GM23248 (cell line): ENCODE results near the gene NHERF1. TPM values are rescaled to one million over a fixed set of nuclear protein-coding genes. Genes with fewer than 3 reads are reported as not detected.

Experiments
- DNase-seq: peaks from one replicate; pipeline ENCODE4 v3.0.0-alpha.2; 2015
- H2AFZ ChIP-seq: fragments of 200-600 bp; sonication (generic); 2 replicates; pipeline ENCODE4 v1.6.1; 2016; ENCODE audit warnings: antibody characterized with exemption
- H3F3A ChIP-seq: fragments of 200-600 bp; sonication (generic); 2 replicates; pipeline ENCODE4 v1.6.1; 2016; ENCODE audit warnings: mild to moderate bottlenecking, antibody characterized with exemption, mixed run types; ENCODE audit not compliant: insufficient read depth
- H3K27ac ChIP-seq: fragments of 200-600 bp; sonication (generic); 2 replicates; pipeline ENCODE4 v1.5.1; 2016; ENCODE audit warnings: mild to moderate bottlenecking
- H3K27me3 ChIP-seq: fragments of 200-600 bp; sonication (generic); replicated peaks from 2 replicates; pipeline ENCODE4 v1.6.1; 2016; ENCODE audit warnings: mild to moderate bottlenecking; ENCODE audit not compliant: insufficient read depth
- H3K36me3 ChIP-seq: fragments of 200-600 bp; sonication (generic); 2 replicates; pipeline ENCODE4 v1.6.1; 2016; ENCODE audit warnings: low read depth, mild to moderate bottlenecking
- H3K4me1 ChIP-seq: fragments of 200-600 bp; sonication (generic); 2 replicates; pipeline ENCODE4 v1.6.1; 2016; ENCODE audit warnings: mild to moderate bottlenecking; ENCODE audit not compliant: insufficient read depth
- H3K4me2 ChIP-seq: fragments of 200-600 bp; sonication (generic); one replicate; pipeline ENCODE4 v1.6.1; 2016; ENCODE audit warnings: mild to moderate bottlenecking; ENCODE audit not compliant: unreplicated experiment
- H3K4me3 ChIP-seq: fragments of 200-600 bp; sonication (generic); 2 replicates; pipeline ENCODE4 v1.5.1; 2016; ENCODE audit warnings: mild to moderate bottlenecking
- H3K79me2 ChIP-seq: fragments of 200-600 bp; sonication (generic); 2 replicates; pipeline ENCODE4 v1.6.1; 2016; ENCODE audit warnings: mild to moderate bottlenecking; ENCODE audit not compliant: insufficient read depth
- H3K9ac ChIP-seq: fragments of 200-600 bp; sonication (generic); 2 replicates; pipeline ENCODE4 v1.6.1; 2016; ENCODE audit warnings: mild to moderate bottlenecking
- H3K9me2 ChIP-seq: fragments of 200-600 bp; sonication (generic); 2 replicates; pipeline ENCODE4 v1.6.1; 2016; ENCODE audit warnings: mixed run types, mild to moderate bottlenecking, moderate library complexity; ENCODE audit not compliant: insufficient read depth
- H3K9me3 ChIP-seq: fragments of 200-600 bp; sonication (generic); one replicate; pipeline ENCODE4 v1.6.1; 2017; ENCODE audit warnings: low read depth
- H4K20me1 ChIP-seq: fragments of 200-600 bp; sonication (generic); 2 replicates; pipeline ENCODE4 v1.6.0; 2016; ENCODE audit not compliant: insufficient read depth
- EZH2 ChIP-seq: fragments of 200-600 bp; sonication (generic); IDR thresholded peaks from 2 replicates; pipeline ENCODE4 v1.6.1; 2018; ENCODE audit warnings: antibody characterized with exemption, mild to moderate bottlenecking; ENCODE audit not compliant: insufficient read depth, poor library complexity, severe bottlenecking
- EZH2phosphoT487 ChIP-seq: fragments of 200-600 bp; sonication (generic); IDR thresholded peaks from 2 replicates; pipeline ENCODE4 v1.6.1; 2018; ENCODE audit warnings: antibody characterized with exemption, moderate library complexity, mild to moderate bottlenecking, low read depth; ENCODE audit not compliant: insufficient read depth
- WGBS, 2 experiments: methylation state at CpG; one replicate each; pipeline ENCODE4 v1.1.6; 2015 to 2017; ENCODE audit warnings: low lambda C conversion rate in 2 of 2, low coverage in 1 of 2; ENCODE audit errors: missing lambda C conversion rate in 2 of 2; 5-methylcytosine and 5-hydroxymethylcytosine counted together
- in situ Hi-C: fragments of 300-500 bp; cut with MboI; formaldehyde crosslinking; loops from 2 replicates; pipeline ENCODE4 v1.15.0; 2020
- polyA plus RNA-seq: library from polyadenylated mRNA; unstranded; fragments of >200 nt; fragmentation: Nextera tagmentation; extraction: Ambion mirVana; gene quantifications from 2 replicates; pipeline ENCODE4 v1.2.1, GENCODE V29; 2016
- total RNA-seq: library from RNA; depleted of rRNA; stranded (reverse); fragments of >200 nt; shearing (Covaris generic); gene quantifications from 2 replicates; pipeline ENCODE4 v1.2.3, GENCODE V29; 2014

Gene NHERF1
- total and polyA plus RNA-seq, 2 experiments from 2014 or later, result 8.0 to 9.1 TPM

- H3K27me3 ChIP-seq, result peaks cover 29% of the 10 kb centered on the region
- no peaks in the 10 kb centered on the region for H3K9me3 ChIP-seq
- no peaks in the 10 kb centered on the region for H3K9me2 ChIP-seq
- TF ChIP-seq EZH2 (no peak), EZH2phosphoT487 (no peak)
- no peaks in the 10 kb centered on the region for H4K20me1 ChIP-seq
- H3K36me3 ChIP-seq, result no peaks in the 10 kb centered on the region
- DNase-seq, result no peak
- WGBS, 2 experiments, result 12 to 20% methylated on average over 3 to 4 of the region's 4 CpGs
- H3K27ac ChIP-seq, result no peak overlapping the region
- no peaks in the 10 kb centered on the region for H3K79me2 ChIP-seq
- H3F3A ChIP-seq, result no peaks in the 10 kb centered on the region
- in situ Hi-C loops, result loop anchor here (10.0 kb wide), 1 partner anchor 123 kb away; no protein-coding TSS in a partner anchor
- no peak overlapping the region for H2AFZ ChIP-seq
- no peak overlapping the region for H3K4me3 ChIP-seq
- H3K4me2 ChIP-seq, result no peak overlapping the region
- no peak overlapping the region for H3K9ac ChIP-seq
- no peaks in the 10 kb centered on the region for H3K4me1 ChIP-seq
These were observed 6.3 kb upstream of the NHERF1 start for GRCh38 chr17:74742153-74742515.

GRCh38 chr17:74742978-74743545 lies 5.4 kb upstream of the NHERF1 start:
- in situ Hi-C loops, result loop anchor here (10.0 kb wide), 1 partner anchor 122 kb away; no protein-coding TSS in a partner anchor
- DNase-seq, result no peak
- no peak overlapping the region for H3K4me2 ChIP-seq
- H3F3A ChIP-seq, result no peaks in the 10 kb centered on the region
- H3K27me3 ChIP-seq, result peaks cover 19% of the 10 kb centered on the region
- H3K4me3 ChIP-seq, result no peak overlapping the region
- no peak overlapping the region for H3K27ac ChIP-seq
- H3K9me3 ChIP-seq, result no peaks in the 10 kb centered on the region
- no peaks in the 10 kb centered on the region for H3K36me3 ChIP-seq
- H3K4me1 ChIP-seq, result no peaks in the 10 kb centered on the region
- no peak overlapping the region for H3K9ac ChIP-seq
- no peak overlapping the region for H2AFZ ChIP-seq
- H3K79me2 ChIP-seq, result no peaks in the 10 kb centered on the region
- 69 to 79% methylated on average over 8 to 9 of the region's 9 CpGs for WGBS, 2 experiments
- no peak for TF ChIP-seq EZH2phosphoT487
- TF ChIP-seq EZH2, result no peak
- no peaks in the 10 kb centered on the region for H3K9me2 ChIP-seq
- no peaks in the 10 kb centered on the region for H4K20me1 ChIP-seq

GRCh38 chr17:74743755-74744154 lies 4.7 kb upstream of the NHERF1 start:
- Histone ChIP-seq H3K27ac (no peak overlapping the region), H3K4me2 (no peak overlapping the region), H3K79me2 (no peaks in the 10 kb centered on the region), H3K27me3 (peaks cover 12% of the 10 kb centered on the region), H3K36me3 (no peaks in the 10 kb centered on the region), H4K20me1 (no peaks in the 10 kb centered on the region), H3K4me1 (no peaks in the 10 kb centered on the region), H3K9ac (no peak overlapping the region), H3K4me3 (no peak overlapping the region), H3K9me3 (no peaks in the 10 kb centered on the region), H3K9me2 (no peaks in the 10 kb centered on the region), H2AFZ (no peak overlapping the region), H3F3A (no peaks in the 10 kb centered on the region)
- WGBS, 2 experiments, result 18 to 37% methylated on average over 2 of the region's 2 CpGs
- no peak for DNase-seq
- in situ Hi-C loops, result loop anchor here (10.0 kb wide), 1 partner anchor 121 kb away; no protein-coding TSS in a partner anchor
- no peak for TF ChIP-seq EZH2phosphoT487
- TF ChIP-seq EZH2, result no peak

GRCh38 chr17:74744349-74744713 lies 4.1 kb upstream of the NHERF1 start:
- H3K4me2 ChIP-seq, result no peak overlapping the region
- TF ChIP-seq EZH2phosphoT487 (no peak), EZH2 (no peak)

More at GRCh38 chr17:74744349-74744713, 4.1 kb upstream of the NHERF1 start:
- H3K9ac ChIP-seq, result no peak overlapping the region
- H2AFZ ChIP-seq, result no peak overlapping the region
- DNase-seq, result no peak
- no peaks in the 10 kb centered on the region for H3K36me3 ChIP-seq
- 33 to 34% methylated on average over 2 of the region's 2 CpGs for WGBS, 2 experiments
- in situ Hi-C loops, result loop anchor here (10.0 kb wide), 1 partner anchor 120 kb away; no protein-coding TSS in a partner anchor
- no peaks in the 10 kb centered on the region for H3F3A ChIP-seq
- no peaks in the 10 kb centered on the region for H4K20me1 ChIP-seq
- peaks cover 7% of the 10 kb centered on the region; the same call in 1 of the 2 replicates for H3K27me3 ChIP-seq
- no peak overlapping the region for H3K27ac ChIP-seq
- H3K4me3 ChIP-seq, result no peak overlapping the region
- H3K4me1 ChIP-seq, result no peaks in the 10 kb centered on the region
- H3K79me2 ChIP-seq, result no peaks in the 10 kb centered on the region
- no peaks in the 10 kb centered on the region for H3K9me2 ChIP-seq
- H3K9me3 ChIP-seq, result no peaks in the 10 kb centered on the region
